Measurements from ENCODE around the gene KDM2B.

GRCh38 chr12:121558956-121559355 is 21.9 kb downstream of the KDM2B start:
- TF ChIP-seq POLR2AphosphoS5 (IDR thresholded peaks at IDR 0.05; ENCODE audit: borderline replicate concordance, low read depth, low read length) (no peak), EZH2 (IDR thresholded peaks at IDR 0.05) (no peak), FOXP2 (optimal IDR thresholded peaks at IDR 0.05; ENCODE audit: control extremely low read depth, extremely low read length, insufficient read depth) (no peak)

All from SK-N-MC (cell line).